Vagina (tissue), 2 donors: ENCODE measurements around the gene RANBP3.

ENCODE experiments used
- POLR2A ChIP-seq, 2 donors: fragments of 450-650 bp; IDR thresholded peaks; one replicate each; pipeline ENCODE4 v1.6.1; 2017; ENCODE audit warnings: antibody characterized with exemption in 2 of 2, mild to moderate bottlenecking in 2 of 2, moderate library complexity in 2 of 2
- TF ChIP-seq, protein P1 (sequence below), 3 experiments: fragments of 450-650 bp in 2 of 3; fragments of 200-600 bp in 1 of 3; sonication (generic) in 1 of 3; IDR thresholded peaks; one replicate each; pipeline ENCODE4 v1.5.1; 2017 to 2019; ENCODE audit warnings: antibody characterized with exemption in 3 of 3, mild to moderate bottlenecking in 2 of 3, moderate library complexity in 2 of 3

- TF ChIP-seq POLR2A (IDR thresholded peaks at IDR 0.05), result no peak
- TF ChIP-seq, protein P1, sequence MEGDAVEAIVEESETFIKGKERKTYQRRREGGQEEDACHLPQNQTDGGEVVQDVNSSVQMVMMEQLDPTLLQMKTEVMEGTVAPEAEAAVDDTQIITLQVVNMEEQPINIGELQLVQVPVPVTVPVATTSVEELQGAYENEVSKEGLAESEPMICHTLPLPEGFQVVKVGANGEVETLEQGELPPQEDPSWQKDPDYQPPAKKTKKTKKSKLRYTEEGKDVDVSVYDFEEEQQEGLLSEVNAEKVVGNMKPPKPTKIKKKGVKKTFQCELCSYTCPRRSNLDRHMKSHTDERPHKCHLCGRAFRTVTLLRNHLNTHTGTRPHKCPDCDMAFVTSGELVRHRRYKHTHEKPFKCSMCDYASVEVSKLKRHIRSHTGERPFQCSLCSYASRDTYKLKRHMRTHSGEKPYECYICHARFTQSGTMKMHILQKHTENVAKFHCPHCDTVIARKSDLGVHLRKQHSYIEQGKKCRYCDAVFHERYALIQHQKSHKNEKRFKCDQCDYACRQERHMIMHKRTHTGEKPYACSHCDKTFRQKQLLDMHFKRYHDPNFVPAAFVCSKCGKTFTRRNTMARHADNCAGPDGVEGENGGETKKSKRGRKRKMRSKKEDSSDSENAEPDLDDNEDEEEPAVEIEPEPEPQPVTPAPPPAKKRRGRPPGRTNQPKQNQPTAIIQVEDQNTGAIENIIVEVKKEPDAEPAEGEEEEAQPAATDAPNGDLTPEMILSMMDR (IDR thresholded peaks at IDR 0.05), result no peak
Measured at GRCh38 chr19:5971714-5972354, 6.1 kb downstream of the RANBP3 start.
